ENCODE measurements around the gene FAM120AOS.

Gene FAM120AOS

DNA sequence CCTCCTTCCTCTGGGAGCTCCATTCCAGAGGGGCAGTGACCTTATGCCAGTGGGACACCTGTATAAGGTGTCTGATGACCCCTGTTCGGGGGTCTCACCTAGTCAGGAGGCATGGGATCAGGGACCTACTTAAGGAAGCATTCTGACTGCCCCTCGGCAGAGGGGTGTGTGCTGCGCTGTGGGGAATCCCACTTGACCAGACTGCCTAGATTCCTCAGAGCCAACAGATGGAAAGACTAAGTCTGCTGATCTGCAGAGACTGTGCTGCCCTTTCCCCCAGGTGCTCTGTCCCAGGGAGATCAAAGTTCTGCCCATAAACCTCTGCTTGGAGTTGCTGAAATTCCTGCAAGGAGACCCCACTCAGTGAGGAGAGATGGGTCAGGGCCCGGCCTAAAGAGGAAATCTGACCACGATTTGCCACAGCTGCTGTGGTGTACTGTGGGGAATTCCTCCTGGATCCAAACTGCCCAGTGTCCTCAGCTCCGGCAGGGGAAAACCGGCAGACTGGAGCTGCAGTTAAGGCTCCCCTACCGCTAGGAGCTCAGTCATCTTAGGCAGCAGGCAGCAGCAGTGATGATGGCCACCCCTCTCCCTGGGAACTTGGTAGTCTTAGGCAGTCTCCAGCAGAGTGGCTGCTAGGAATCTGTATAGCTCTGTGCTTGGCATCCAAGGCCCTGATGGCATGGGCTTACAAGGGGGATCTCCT, 36.7 kb downstream of the FAM120AOS start:
- TF ChIP-seq, protein P1, sequence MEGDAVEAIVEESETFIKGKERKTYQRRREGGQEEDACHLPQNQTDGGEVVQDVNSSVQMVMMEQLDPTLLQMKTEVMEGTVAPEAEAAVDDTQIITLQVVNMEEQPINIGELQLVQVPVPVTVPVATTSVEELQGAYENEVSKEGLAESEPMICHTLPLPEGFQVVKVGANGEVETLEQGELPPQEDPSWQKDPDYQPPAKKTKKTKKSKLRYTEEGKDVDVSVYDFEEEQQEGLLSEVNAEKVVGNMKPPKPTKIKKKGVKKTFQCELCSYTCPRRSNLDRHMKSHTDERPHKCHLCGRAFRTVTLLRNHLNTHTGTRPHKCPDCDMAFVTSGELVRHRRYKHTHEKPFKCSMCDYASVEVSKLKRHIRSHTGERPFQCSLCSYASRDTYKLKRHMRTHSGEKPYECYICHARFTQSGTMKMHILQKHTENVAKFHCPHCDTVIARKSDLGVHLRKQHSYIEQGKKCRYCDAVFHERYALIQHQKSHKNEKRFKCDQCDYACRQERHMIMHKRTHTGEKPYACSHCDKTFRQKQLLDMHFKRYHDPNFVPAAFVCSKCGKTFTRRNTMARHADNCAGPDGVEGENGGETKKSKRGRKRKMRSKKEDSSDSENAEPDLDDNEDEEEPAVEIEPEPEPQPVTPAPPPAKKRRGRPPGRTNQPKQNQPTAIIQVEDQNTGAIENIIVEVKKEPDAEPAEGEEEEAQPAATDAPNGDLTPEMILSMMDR (conservative IDR thresholded peaks at IDR 0.05; ENCODE audit: control insufficient read depth, insufficient read depth, low read depth, low read length): no peak
- DNase-seq (ENCODE audit: low read depth): no peak
- H3K4me3 ChIP-seq (ENCODE audit: control insufficient read depth, low read depth, low read length): no peak overlapping the region

DNA sequence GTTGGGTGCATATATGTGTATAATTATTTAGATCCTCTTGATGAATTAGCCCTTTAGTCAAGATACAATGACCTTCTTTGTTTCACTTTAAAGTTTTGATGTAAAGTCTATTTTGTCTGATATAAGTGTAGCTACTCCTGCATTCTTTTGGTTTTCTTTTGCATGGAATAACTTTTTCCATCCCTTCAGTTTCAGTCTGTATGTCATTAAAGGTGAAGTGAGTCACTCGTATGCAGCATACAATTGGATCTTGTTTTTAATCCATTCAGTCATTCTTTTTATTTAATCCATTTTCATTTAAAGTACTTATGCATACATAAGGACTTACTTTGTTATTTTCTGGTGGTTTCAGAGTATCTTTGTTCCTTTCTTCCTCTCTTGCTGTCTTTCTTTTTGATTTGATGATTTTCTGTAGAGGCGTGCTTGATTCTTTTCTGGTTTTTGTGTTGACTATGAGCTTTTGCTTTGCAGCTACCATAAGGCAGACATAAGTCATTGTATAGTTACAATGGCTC, 38.1 kb downstream of the FAM120AOS start:
- DNase-seq (ENCODE audit: low read depth): no peak
- no peak overlapping the region for H3K4me3 ChIP-seq (ENCODE audit: control insufficient read depth, low read depth, low read length)
- TF ChIP-seq, protein P1 (conservative IDR thresholded peaks at IDR 0.05; ENCODE audit: control insufficient read depth, insufficient read depth, low read depth, low read length): no peak

DNA sequence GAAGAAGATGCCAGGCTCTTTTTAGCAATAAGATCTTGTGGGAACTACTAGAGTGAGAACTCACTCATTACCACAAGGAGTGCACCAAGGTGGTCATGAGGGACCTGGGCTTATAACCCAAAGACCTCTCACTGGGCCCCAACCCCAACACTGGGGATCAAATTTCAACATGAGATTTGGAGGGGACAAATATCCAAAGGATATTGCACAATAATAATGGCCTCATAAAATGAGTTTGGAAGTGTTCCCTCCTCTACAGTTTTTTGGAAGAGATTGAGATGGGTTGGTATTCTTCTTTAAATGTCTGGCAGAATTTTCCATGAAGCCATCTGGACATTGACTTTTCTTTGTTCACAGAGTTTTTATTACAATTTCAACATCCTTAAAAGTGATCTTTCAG, 39.9 kb downstream of the FAM120AOS start:
- DNase-seq (ENCODE audit: low read depth): no peak
- H3K4me3 ChIP-seq (ENCODE audit: control insufficient read depth, low read depth, low read length): no peak overlapping the region
- TF ChIP-seq, protein P1 (conservative IDR thresholded peaks at IDR 0.05; ENCODE audit: control insufficient read depth, insufficient read depth, low read depth, low read length): no peak

DNA sequence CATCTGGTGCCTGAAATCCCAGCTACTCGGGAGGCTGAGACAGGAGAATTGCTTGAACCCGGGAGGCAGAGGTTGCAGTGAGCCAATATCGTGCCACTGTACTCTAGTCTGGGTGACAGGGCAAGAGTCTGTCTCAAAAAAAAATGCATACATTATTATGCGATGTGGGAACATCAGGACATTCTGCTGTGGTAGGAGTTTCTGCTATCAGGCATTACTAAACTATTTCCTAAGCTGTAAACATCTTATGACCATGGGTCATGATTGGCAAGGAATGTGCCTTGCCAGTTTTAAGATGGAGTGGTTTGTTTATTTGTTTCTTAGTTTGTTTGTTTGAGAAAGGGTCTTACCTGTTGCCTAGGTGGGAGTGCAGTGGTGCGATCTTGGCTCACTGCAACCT, 47.0 kb downstream of the FAM120AOS start:
- TF ChIP-seq, protein P1 (conservative IDR thresholded peaks at IDR 0.05; ENCODE audit: control insufficient read depth, insufficient read depth, low read depth, low read length): no peak
- H3K4me3 ChIP-seq (ENCODE audit: control insufficient read depth, low read depth, low read length): no peak overlapping the region
- no peak for DNase-seq (ENCODE audit: low read depth)

DNA sequence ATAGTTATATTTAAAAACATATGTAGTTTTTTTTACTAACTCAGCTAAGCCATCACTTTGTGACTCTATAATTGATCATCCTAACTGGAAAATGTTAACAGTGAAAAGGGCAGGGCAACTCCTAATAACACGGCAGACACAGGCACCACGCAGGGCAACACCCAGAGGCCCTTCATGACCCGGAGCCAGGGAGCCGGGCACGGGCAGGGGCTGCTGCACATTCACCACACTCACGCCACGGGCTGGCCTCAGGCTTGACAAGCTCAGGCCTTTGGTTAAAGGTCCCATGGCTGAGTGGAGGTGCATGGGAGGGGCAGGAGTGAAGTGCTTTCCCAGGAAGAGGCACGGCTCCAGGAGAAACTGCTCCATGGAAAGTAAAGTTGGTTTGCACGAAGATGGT, 54.9 kb downstream of the FAM120AOS start:
- H3K4me3 ChIP-seq (ENCODE audit: control insufficient read depth, low read depth, low read length): no peak overlapping the region
- TF ChIP-seq, protein P1 (conservative IDR thresholded peaks at IDR 0.05; ENCODE audit: control insufficient read depth, insufficient read depth, low read depth, low read length): no peak
- DNase-seq (ENCODE audit: low read depth): no peak

DNA sequence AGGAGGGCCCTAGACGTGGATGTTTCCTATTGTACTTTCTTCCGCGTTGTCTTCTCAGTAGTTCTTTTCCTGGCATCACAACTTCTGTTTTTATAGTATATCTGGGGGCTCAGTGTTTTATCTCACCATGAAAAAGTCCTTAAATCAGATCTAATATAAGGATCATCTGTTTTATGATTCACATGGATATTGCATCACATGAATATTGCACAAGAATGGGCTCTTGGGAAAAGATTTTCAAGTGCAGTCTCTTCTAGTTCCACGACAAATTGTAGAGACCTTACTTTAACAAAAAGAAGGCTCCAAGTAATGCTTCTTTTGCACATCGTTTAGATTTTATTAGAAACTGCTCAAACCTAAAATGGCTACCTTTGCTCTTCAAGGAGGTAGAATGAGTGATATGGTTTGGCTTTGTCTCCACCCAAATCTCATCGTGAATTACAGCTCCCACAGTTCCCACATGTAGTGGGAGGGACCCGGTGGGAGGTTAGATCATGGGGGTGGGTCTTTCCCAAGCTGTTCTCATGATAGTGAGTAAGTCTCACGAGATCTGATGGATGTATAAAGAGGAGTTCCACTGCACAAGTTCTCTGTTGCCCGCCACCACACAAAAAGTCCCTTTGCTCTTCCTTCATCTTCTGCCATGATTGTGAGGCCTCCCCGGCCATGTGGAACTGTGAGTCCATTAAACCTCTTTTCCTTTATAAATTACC, 55.6 kb downstream of the FAM120AOS start:
- peak; percentile 80 for DNase-seq (ENCODE audit: low read depth)
- TF ChIP-seq, protein P1 (conservative IDR thresholded peaks at IDR 0.05; ENCODE audit: control insufficient read depth, insufficient read depth, low read depth, low read length): no peak

More for the DNA sequence above, 55.6 kb downstream of the FAM120AOS start:
- H3K4me3 ChIP-seq (ENCODE audit: control insufficient read depth, low read depth, low read length): no peak overlapping the region
